Panc1 (cell line): ENCODE measurements around the gene RNF144A. TPM values are rescaled to one million over a fixed set of nuclear protein-coding genes. Genes with fewer than 3 reads are reported as not detected.

ENCODE experiments used
- ATAC-seq: fragments of 200-7000 bp; cut with Tn5 transposase; 2 replicates; pipeline ENCODE4 v1.9.1; 2020; ENCODE audit warnings: mild to moderate bottlenecking, moderate library complexity
- BruUV-seq: library from RNA; stranded (reverse); fragments of 400-500 nt; replicated peaks from 2 replicates; lab custom pipeline; 2021; lab: Mats Ljungman, UMichigan
- CTCF ChIA-PET: fragments of 300-600 bp; sonication (Branson Sonifier 250); formaldehyde crosslinking; loops from one replicate; lab custom pipeline; 2022; ENCODE audit warnings: antibody characterized with exemption; lab: Charles Lee
- POLR2A ChIA-PET: fragments of 300-600 bp; sonication (Branson Sonifier 250); formaldehyde crosslinking; loops from one replicate; lab custom pipeline; 2022; ENCODE audit warnings: antibody characterized with exemption; lab: Charles Lee
- DNase-seq: peaks from one replicate; pipeline ENCODE4 v3.0.0-alpha.2; 2010; ENCODE audit warnings: low read depth, low spot score
- H3K27ac ChIP-seq: 2 replicates; pipeline ENCODE4 v1.5.1; 2011; ENCODE audit warnings: mild to moderate bottlenecking, low read length, inconsistent platforms
- H3K27me3 ChIP-seq: fragments of 200-500 bp; sonication (Bioruptor generic); 2 replicates; pipeline ENCODE4 v1.6.0; 2014; ENCODE audit warnings: low read length, inconsistent platforms; ENCODE audit not compliant: control insufficient read depth, insufficient read depth
- H3K36me3 ChIP-seq: fragments of 200-500 bp; sonication (Bioruptor generic); 2 replicates; pipeline ENCODE4 v1.5.1; 2014; ENCODE audit warnings: inconsistent platforms, mild to moderate bottlenecking, low read length, moderate library complexity; ENCODE audit not compliant: control insufficient read depth, insufficient read depth
- H3K4me1 ChIP-seq: 2 replicates; pipeline ENCODE4 v1.5.1; 2011; ENCODE audit warnings: inconsistent platforms, mild to moderate bottlenecking, low read length, moderate library complexity; ENCODE audit not compliant: control insufficient read depth, insufficient read depth
- H3K4me3 ChIP-seq, 2 experiments: 2 replicates each; pipeline ENCODE4 v1.5.1; 2011 to 2012; ENCODE audit warnings: low read depth in 2 of 2, low read length in 2 of 2, mild to moderate bottlenecking in 2 of 2, inconsistent platforms in 1 of 2, moderate library complexity in 1 of 2
- H3K9me3 ChIP-seq: fragments of 200-500 bp; sonication (Bioruptor generic); 2 replicates; pipeline ENCODE4 v1.5.1; 2014; ENCODE audit warnings: low read depth, mild to moderate bottlenecking, inconsistent platforms, low read length, moderate library complexity; ENCODE audit not compliant: control insufficient read depth, insufficient read depth
- CTCF ChIP-seq: fragments of 450-650 bp; IDR thresholded peaks from 2 replicates; pipeline ENCODE4 v1.5.1; 2017; ENCODE audit warnings: mild to moderate bottlenecking
- POLR2AphosphoS5 ChIP-seq: IDR thresholded peaks from 2 replicates; pipeline ENCODE4 v1.6.1; 2012; ENCODE audit warnings: mild to moderate bottlenecking, low read depth, low read length, moderate library complexity
- REST ChIP-seq, 2 experiments: IDR thresholded peaks; 2 replicates each; pipeline ENCODE4 v1.6.1; 2011 to 2012; ENCODE audit warnings: low read depth in 2 of 2, control low read depth in 1 of 2, low read length in 1 of 2, mild to moderate bottlenecking in 1 of 2, moderate library complexity in 1 of 2; ENCODE audit not compliant: insufficient read depth in 1 of 2
- SIN3A ChIP-seq: IDR thresholded peaks from 2 replicates; pipeline ENCODE4 v1.6.1; 2012; ENCODE audit warnings: low read depth, mild to moderate bottlenecking, low read length, moderate library complexity, borderline replicate concordance; ENCODE audit not compliant: insufficient read depth
- TCF7L2 ChIP-seq: IDR thresholded peaks from 2 replicates; pipeline ENCODE4 v1.6.1; 2011; ENCODE audit warnings: mild to moderate bottlenecking, low read depth, low read length, inconsistent platforms
- in situ Hi-C: cut with HindIII; loops from 2 replicates; pipeline ENCODE4 v1.10.0; 2016; ENCODE audit warnings: low sequenced_read_pairs, low pct_unique_long_range_greater_than_20kb
- intact Hi-C: fragments of 100-400 bp; cut with micrococcal nuclease; formaldehyde crosslinking; loops from one replicate; pipeline ENCODE4 v1.10.0; 2022; ENCODE audit not compliant: unreplicated experiment
- total RNA-seq: library from RNA; stranded (reverse); gene quantifications from one replicate; pipeline ENCODE4 v1.2.1, GENCODE V29; 2021; ENCODE audit not compliant: unreplicated experiment

The RNF144A gene
- total RNA-seq, 1 experiment from 2014 or later, result 5.4 TPM

DNA sequence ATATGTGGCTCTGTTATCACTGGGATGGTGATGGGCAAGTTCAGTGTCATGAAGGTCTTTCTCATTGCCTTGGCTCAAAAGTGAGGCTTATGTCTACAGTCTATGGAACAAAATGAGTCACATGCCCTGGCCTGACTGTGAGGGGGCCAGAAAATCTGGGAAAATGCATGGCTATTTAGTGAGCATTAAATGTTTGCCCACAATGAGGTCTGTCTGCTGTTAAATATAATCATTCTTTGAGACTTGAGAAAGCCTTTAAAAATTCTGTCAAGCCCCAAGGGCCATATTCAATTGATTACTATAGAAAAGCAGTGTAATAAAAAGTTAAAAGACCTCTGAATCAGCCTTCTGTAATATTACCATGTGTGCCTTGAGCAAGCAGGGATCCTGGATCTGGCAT, 5.5 kb upstream of the RNF144A start:
- in situ Hi-C loops (no loop called here), intact Hi-C loops (no loop called here)
- Histone ChIP-seq H3K4me1 (no peaks in the 10 kb centered on the region), H3K27me3 (peaks cover 2% of the 10 kb centered on the region; the same call in 1 of the 2 replicates), H3K36me3 (no peaks in the 10 kb centered on the region), H3K27ac (no peak overlapping the region), H3K9me3 (no peaks in the 10 kb centered on the region), H3K4me3 (no peak overlapping the region)
- POLR2A ChIA-PET, result no interaction called here
- CTCF ChIA-PET, result no interaction called here
- DNase-seq (no peak), ATAC-seq (no peak)
- TF ChIP-seq POLR2AphosphoS5 (no peak), CTCF (no peak), SIN3A (no peak), TCF7L2 (no peak), REST (IDR thresholded peaks at IDR 0.05; ENCODE audit: insufficient read depth in 1 of 2, low read depth in 2 of 2, low read length in 1 of 2) (no peak)
- no TSS peak for BruUV-seq

GRCh38 chr2:6913415-6914157, 3.6 kb upstream of the RNF144A start:
- no peaks in the 10 kb centered on the region; the same call in 1 of the 2 replicates for H3K27me3 ChIP-seq
- no TSS peak for BruUV-seq
- no peak overlapping the region for H3K27ac ChIP-seq
- CTCF ChIA-PET, result no interaction called here
- no peak for DNase-seq
- POLR2A ChIA-PET, result no interaction called here
- H3K4me1 ChIP-seq, result no peaks in the 10 kb centered on the region
- intact Hi-C loops (no loop called here), in situ Hi-C loops (no loop called here)
- no peak for ATAC-seq
- H3K4me3 ChIP-seq, result no peak overlapping the region
- no peaks in the 10 kb centered on the region for H3K9me3 ChIP-seq
- TF ChIP-seq SIN3A (no peak), REST (IDR thresholded peaks at IDR 0.05; ENCODE audit: insufficient read depth in 1 of 2, low read depth in 2 of 2, low read length in 1 of 2) (no peak), POLR2AphosphoS5 (no peak), TCF7L2 (no peak), CTCF (no peak)
- H3K36me3 ChIP-seq, result no peaks in the 10 kb centered on the region
